Activated CD8-positive, alpha-beta T cell treated with anti-CD3 and anti-CD28 coated beads for 36 hours (primary cell): ENCODE data around the gene BLACAT1. TPM values are rescaled to one million over a fixed set of nuclear protein-coding genes. Genes with fewer than 3 reads are reported as not detected.
"Not testable (repeated sequence)": the region's sequence is repeated elsewhere in the genome, so short reads cannot be mapped to it uniquely, and the experiment has no call there.

Experiments
- ATAC-seq: fragments of 200-7000 bp; cut with Tn5 transposase; one replicate; pipeline ENCODE4 v1.10.0; 2021; ENCODE audit warnings: mild to moderate bottlenecking, moderate library complexity
- CTCF ChIA-PET: fragments of 350-600 bp; sonication (Branson Sonifier 250); formaldehyde crosslinking; loops from one replicate; lab custom pipeline; 2021; ENCODE audit warnings: antibody characterized with exemption; lab: Charles Lee
- POLR2A ChIA-PET: fragments of 350-600 bp; sonication (Branson Sonifier 250); formaldehyde crosslinking; loops from one replicate; lab custom pipeline; 2021; ENCODE audit warnings: antibody characterized with exemption; lab: Charles Lee
- DNase-seq: peaks from one replicate; pipeline ENCODE4 v3.0.0-alpha.2; 2020
- H3K27ac Mint-ChIP-seq: one replicate; pipeline ENCODE4 v1.8.0; 2021; ENCODE audit warnings: mild to moderate bottlenecking, mixed read lengths
- H3K27me3 Mint-ChIP-seq: one replicate; pipeline ENCODE4 v1.8.0; 2021; ENCODE audit warnings: mixed read lengths
- H3K36me3 Mint-ChIP-seq: one replicate; pipeline ENCODE4 v1.8.0; 2021; ENCODE audit warnings: low read depth, mixed read lengths
- H3K4me1 Mint-ChIP-seq: one replicate; pipeline ENCODE4 v1.8.0; 2021; ENCODE audit warnings: low read depth, mixed read lengths
- H3K4me3 Mint-ChIP-seq: one replicate; pipeline ENCODE4 v1.8.0; 2021; ENCODE audit warnings: mild to moderate bottlenecking, moderate library complexity, mixed read lengths
- H3K9me3 Mint-ChIP-seq: one replicate; pipeline ENCODE4 v1.8.0; 2021; ENCODE audit warnings: mixed read lengths
- intact Hi-C: fragments of 100-400 bp; cut with micrococcal nuclease; formaldehyde crosslinking; loops from one replicate; pipeline ENCODE4 v1.10.0; 2022
- microRNA-seq: library from miRNA; unstranded; fragments of <30 nt; microRNA quantifications from one replicate; pipeline ENCODE4 v1.2.0, GENCODE V29; 2022; ENCODE audit warnings: borderline microRNAs expressed, borderline replicate concordance
- total RNA-seq, 2 experiments: library from RNA; stranded (reverse); gene quantifications; one replicate each; pipeline ENCODE4 v1.2.3, GENCODE V29; 2021
- TF ChIP-seq, protein P1 (sequence below): fragments of 200-600 bp; IDR thresholded peaks from one replicate; pipeline ENCODE4 v1.8.0; 2022; ENCODE audit warnings: antibody characterized with exemption, mild to moderate bottlenecking

The BLACAT1 gene
- total RNA-seq, 2 experiments from 2014 or later, result 0.13 TPM; not detected in 1

DNA sequence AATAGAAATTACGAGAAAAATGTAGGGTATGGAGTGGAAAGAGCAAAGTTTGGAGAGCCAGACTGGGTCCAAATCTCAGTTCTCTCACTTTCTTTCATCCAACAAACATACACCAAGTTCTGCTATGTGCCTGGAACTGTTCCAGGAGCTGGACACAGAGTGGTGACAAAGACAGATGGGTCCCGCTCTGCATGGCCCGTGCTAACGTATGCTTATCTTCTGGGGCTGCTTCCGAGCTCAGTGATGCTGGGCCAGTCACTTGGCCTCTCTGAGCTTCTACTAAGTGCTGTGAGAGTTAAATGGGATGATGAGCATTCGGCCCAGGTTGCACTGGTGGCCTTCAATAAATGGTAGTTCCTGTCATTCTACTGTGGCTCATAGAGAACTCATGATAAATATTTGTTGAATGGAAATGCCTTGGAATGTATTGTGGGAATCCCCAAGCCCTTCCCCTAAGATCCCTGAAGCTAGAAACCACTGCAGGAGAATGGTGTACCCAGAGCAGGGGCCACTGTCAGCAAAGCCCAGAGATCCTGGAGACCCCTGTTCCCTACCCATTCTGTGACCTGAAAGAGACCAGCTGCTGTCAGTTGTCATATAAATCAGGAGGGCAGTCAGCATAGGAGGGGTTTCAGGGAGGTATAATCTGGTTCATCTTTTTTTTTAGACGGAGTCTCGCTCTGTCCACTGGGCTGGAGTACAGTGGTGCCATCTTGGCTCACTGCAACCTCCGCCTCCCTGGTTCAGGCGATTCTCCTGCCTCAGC, 37.8 kb downstream of the BLACAT1 start:
- ChIA-PET POLR2A (no interaction called here), CTCF (interaction anchor here (0.9 to 2.5 kb wide), 5 partner anchors 9 to 70 kb away, joined by 3 to 7 read pairs (median 3); no protein-coding TSS in a partner anchor)
- H3K27ac Mint-ChIP-seq, result no peak overlapping the region
- TF ChIP-seq, protein P1, sequence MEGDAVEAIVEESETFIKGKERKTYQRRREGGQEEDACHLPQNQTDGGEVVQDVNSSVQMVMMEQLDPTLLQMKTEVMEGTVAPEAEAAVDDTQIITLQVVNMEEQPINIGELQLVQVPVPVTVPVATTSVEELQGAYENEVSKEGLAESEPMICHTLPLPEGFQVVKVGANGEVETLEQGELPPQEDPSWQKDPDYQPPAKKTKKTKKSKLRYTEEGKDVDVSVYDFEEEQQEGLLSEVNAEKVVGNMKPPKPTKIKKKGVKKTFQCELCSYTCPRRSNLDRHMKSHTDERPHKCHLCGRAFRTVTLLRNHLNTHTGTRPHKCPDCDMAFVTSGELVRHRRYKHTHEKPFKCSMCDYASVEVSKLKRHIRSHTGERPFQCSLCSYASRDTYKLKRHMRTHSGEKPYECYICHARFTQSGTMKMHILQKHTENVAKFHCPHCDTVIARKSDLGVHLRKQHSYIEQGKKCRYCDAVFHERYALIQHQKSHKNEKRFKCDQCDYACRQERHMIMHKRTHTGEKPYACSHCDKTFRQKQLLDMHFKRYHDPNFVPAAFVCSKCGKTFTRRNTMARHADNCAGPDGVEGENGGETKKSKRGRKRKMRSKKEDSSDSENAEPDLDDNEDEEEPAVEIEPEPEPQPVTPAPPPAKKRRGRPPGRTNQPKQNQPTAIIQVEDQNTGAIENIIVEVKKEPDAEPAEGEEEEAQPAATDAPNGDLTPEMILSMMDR, result no peak
- H3K36me3 Mint-ChIP-seq, result no peaks in the 10 kb centered on the region
- H3K4me1 Mint-ChIP-seq, result no peaks in the 10 kb centered on the region
- no peak overlapping the region for H3K4me3 Mint-ChIP-seq
- intact Hi-C loops, result no loop called here
- no peaks in the 10 kb centered on the region for H3K9me3 Mint-ChIP-seq
- ATAC-seq (no peak), DNase-seq (no peak)
- H3K27me3 Mint-ChIP-seq, result peaks cover 19% of the 10 kb centered on the region

DNA sequence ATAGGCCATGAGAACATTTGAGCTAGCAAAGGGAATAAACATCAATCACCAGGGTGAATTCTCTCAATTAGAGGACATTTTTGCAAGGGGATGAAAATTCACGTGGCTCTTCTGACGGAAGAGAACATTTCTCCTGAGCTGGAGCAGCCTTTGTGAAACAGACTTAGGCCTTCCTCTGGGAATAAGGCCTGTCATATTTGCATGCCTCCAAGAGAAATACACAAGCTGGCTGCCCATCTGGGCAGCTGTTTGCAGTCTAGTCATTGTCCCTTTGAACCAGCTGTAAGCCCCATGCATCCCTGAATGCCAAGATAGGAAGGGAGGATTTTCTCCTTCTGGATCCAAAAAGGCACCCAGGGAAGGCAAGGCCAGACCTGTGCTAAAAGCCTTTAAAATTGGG, 39.5 kb downstream of the BLACAT1 start:
- POLR2A ChIA-PET, result interaction anchor here (0.7 kb wide), 1 partner anchor 59 kb away, joined by 3 read pairs; no protein-coding TSS in a partner anchor
- CTCF ChIA-PET, result interaction anchor here (0.9 to 2.5 kb wide), 7 partner anchors 14 to 243 kb away, joined by 3 to 12 read pairs (median 4); no protein-coding TSS in a partner anchor
- H3K27me3 Mint-ChIP-seq, result peaks cover 11% of the 10 kb centered on the region
- intact Hi-C loops, result no loop called here
- TF ChIP-seq, protein P1, result no peak
- H3K4me1 Mint-ChIP-seq, result no peaks in the 10 kb centered on the region
- DNase-seq, result no peak
- no peaks in the 10 kb centered on the region for H3K9me3 Mint-ChIP-seq
- ATAC-seq, result no peak
- H3K36me3 Mint-ChIP-seq, result no peaks in the 10 kb centered on the region
- no peak overlapping the region for H3K4me3 Mint-ChIP-seq
- H3K27ac Mint-ChIP-seq, result no peak overlapping the region

DNA sequence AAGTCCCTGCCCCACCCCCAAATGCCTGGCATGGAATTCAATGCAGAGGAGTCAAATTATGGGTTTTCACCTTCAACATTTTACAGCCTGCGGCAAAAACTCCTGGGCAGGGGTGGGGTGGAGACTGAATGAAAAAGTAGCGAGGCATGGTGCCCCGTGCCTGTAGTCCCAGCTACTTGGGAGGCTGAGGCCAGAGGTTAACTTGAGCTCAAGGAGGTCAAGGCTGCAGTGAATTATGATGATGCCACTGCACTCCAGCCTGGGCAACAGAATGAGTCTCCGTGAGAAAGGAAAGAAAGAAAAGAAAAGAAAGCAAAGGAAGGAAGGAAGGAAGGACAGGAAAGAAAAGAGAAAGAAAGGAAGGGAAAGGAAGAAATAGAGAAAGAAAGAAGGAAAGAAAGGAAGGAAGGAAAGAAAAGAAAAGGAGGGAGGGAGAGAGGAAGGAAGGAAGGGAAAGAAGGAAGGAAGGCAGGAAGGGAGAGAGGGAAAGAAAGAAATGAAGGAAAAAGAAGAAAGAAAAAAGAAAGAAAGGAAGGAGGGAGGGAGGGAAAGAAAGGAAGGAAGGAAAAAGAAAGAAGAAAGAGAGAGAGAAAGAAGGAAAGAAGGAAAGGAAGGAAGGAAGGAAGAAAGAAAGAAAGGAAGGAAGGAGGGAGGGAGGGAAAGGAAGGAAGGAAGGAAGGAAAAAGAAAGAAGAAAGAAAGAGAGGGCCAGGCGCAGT, 45.1 kb downstream of the BLACAT1 start:
- Mint-ChIP-seq H3K27ac (no peak overlapping the region), H3K9me3 (no peaks in the 10 kb centered on the region), H3K36me3 (no peaks in the 10 kb centered on the region), H3K4me3 (no peak overlapping the region), H3K27me3 (peaks cover 3% of the 10 kb centered on the region), H3K4me1 (peaks cover 4% of the 10 kb centered on the region)
- no peak for DNase-seq
- POLR2A ChIA-PET, result interaction anchor here (1.3 kb wide), 1 partner anchor 27 kb away, joined by 3 read pairs; no protein-coding TSS in a partner anchor
- CTCF ChIA-PET, result interaction anchor here (0.5 to 4.4 kb wide), 5 partner anchors 12 to 443 kb away, joined by 3 to 32 read pairs (median 8); no protein-coding TSS in a partner anchor
- TF ChIP-seq, protein P1, result no peak
- intact Hi-C loops, result no loop called here
- no peak for ATAC-seq

DNA sequence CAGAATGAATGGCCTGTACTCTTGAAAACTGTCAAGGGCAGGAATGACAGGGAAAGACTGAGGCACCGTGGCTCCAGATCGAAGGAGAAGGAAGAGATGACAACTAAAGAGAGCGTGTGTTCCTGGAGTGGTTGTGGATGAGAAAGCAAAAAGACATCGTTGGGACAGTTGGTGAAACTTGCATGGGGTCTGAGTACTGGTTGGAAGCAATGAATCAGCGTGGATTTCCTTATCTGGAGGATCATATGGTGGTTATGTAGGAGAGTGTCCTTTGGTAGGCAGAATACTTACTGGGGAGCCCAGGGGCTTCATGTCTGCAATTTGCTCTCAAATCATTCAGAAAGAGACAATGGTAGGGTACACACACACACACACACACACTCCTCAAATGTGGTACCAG, 47.9 kb downstream of the BLACAT1 start:
- H3K36me3 Mint-ChIP-seq, result no peaks in the 10 kb centered on the region
- no peak overlapping the region for H3K27ac Mint-ChIP-seq
- intact Hi-C loops, result no loop called here
- H3K9me3 Mint-ChIP-seq, result peaks cover 1% of the 10 kb centered on the region
- CTCF ChIA-PET, result interaction anchor here (1.4 to 4.4 kb wide), 4 partner anchors 11 to 152 kb away, joined by 3 to 32 read pairs (median 7); no protein-coding TSS in a partner anchor
- ATAC-seq, result no peak
- peaks cover 4% of the 10 kb centered on the region for H3K4me1 Mint-ChIP-seq
- no peak for DNase-seq
- TF ChIP-seq, protein P1, result no peak
- H3K27me3 Mint-ChIP-seq, result no peaks in the 10 kb centered on the region
- POLR2A ChIA-PET, result no interaction called here
- H3K4me3 Mint-ChIP-seq, result no peak overlapping the region

DNA sequence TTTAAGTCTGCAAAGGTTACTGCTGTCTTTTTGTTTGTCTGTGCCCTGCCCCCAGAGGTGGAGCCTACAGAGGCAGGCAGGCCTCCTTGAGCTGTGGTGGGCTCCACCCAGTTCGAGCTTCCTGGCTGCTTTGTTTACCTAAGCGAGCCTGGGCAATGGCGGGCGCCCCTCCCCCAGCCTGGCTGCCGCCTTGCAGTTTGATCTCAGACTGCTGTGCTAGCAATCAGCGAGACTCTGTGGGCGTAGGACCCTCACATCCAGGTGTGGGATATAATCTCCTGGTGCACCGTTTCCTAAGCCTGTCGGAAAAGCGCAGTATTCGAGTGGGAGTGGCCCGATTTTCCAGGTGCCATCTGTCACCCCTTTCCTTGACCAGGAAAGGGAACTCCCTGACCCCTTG, 49.6 kb downstream of the BLACAT1 start:
- H3K4me3 Mint-ChIP-seq, H3K27me3 Mint-ChIP-seq, ATAC-seq, H3K36me3 Mint-ChIP-seq, H3K9me3 Mint-ChIP-seq, intact Hi-C loops, DNase-seq, H3K4me1 Mint-ChIP-seq, H3K27ac Mint-ChIP-seq, POLR2A ChIA-PET: not testable (repeated sequence)
- CTCF ChIA-PET, result interaction anchor here (1.8 to 4.4 kb wide), 3 partner anchors 9 to 80 kb away, joined by 4 to 32 read pairs (median 10); no protein-coding TSS in a partner anchor

Small RNA genes lying within 50 kb of the gene (microRNA-seq; reads per million reads assigned to microRNA genes)
- gene MIR135B, result 6.7 reads per million, percentile 25 among the genes with 10 or more reads in this experiment

Other genes starting within 250 kb of the BLACAT1 start
- 10 to 100 TPM; 10.0 to 10.7 TPM for gene DSTYK, start 244.3 kb downstream of the BLACAT1 start, total RNA-seq
- 1 to 10 TPM; 6.6 to 7.1 TPM for gene TMCC2, start 228.1 kb downstream of the BLACAT1 start, total RNA-seq
- 1 to 10 TPM; 1.9 TPM for gene NUAK2, start 134.3 kb downstream of the BLACAT1 start, total RNA-seq
- not detected for gene KLHDC8A, start 99.1 kb downstream of the BLACAT1 start, total RNA-seq
- gene LEMD1, start 34.0 kb downstream of the BLACAT1 start, total RNA-seq, result under 1 TPM; 0.58 to 0.81 TPM
- 10 to 100 TPM in 1 of 2 experiments, 1 to 10 TPM in 1; 8.4 to 10.4 TPM for gene CDK18, start 48.6 kb upstream of the BLACAT1 start, total RNA-seq
- gene ELK4, start 176.0 kb upstream of the BLACAT1 start, total RNA-seq, result 10 to 100 TPM; 61.5 to 62.1 TPM
- gene SLC45A3, start 224.5 kb upstream of the BLACAT1 start, total RNA-seq, result under 1 TPM; 0.38 to 0.65 TPM